ENCODE results near the gene TDO2.

Gene TDO2

GRCh38 chr4:155954939-155955338 is 51.4 kb downstream of the TDO2 start:
- Mint-ChIP-seq H3K27me3 (peaks cover 5% of the 10 kb centered on the region), H3K36me3 (ENCODE audit: low read depth) (peaks cover 5% of the 10 kb centered on the region), H3K4me1 (ENCODE audit: low read depth) (peaks cover 21% of the 10 kb centered on the region), H3K9me3 (no peaks in the 10 kb centered on the region), H3K27ac (peak overlapping the region; percentile 2), H3K4me3 (no peak overlapping the region)
- DNase-seq: no peak

GRCh38 chr4:155956461-155956860 is 53.0 kb downstream of the TDO2 start:
- H3K36me3 Mint-ChIP-seq (ENCODE audit: low read depth): peaks cover 5% of the 10 kb centered on the region
- H3K27me3 Mint-ChIP-seq: peaks cover 5% of the 10 kb centered on the region
- no peak overlapping the region for H3K4me3 Mint-ChIP-seq

GRCh38 chr4:155959417-155959816 is 55.9 kb downstream of the TDO2 start:
- H3K27me3 Mint-ChIP-seq: peaks cover 5% of the 10 kb centered on the region

More at GRCh38 chr4:155956461-155956860, 53.0 kb downstream of the TDO2 start:
- H3K4me1 Mint-ChIP-seq (ENCODE audit: low read depth): peaks cover 20% of the 10 kb centered on the region
- no peak for DNase-seq
- H3K9me3 Mint-ChIP-seq: no peaks in the 10 kb centered on the region
- no peak overlapping the region for H3K27ac Mint-ChIP-seq

GRCh38 chr4:155960522-155960921 is 57.0 kb downstream of the TDO2 start:
- Mint-ChIP-seq H3K9me3 (no peaks in the 10 kb centered on the region), H3K4me3 (no peak overlapping the region), H3K27ac (no peak overlapping the region), H3K36me3 (ENCODE audit: low read depth) (no peaks in the 10 kb centered on the region), H3K27me3 (peaks cover 5% of the 10 kb centered on the region), H3K4me1 (ENCODE audit: low read depth) (peaks cover 11% of the 10 kb centered on the region)
- DNase-seq: no peak

More at GRCh38 chr4:155959417-155959816, 55.9 kb downstream of the TDO2 start:
- DNase-seq: no peak
- no peaks in the 10 kb centered on the region for H3K36me3 Mint-ChIP-seq (ENCODE audit: low read depth)
- no peak overlapping the region for H3K27ac Mint-ChIP-seq
- H3K4me1 Mint-ChIP-seq (ENCODE audit: low read depth): peaks cover 9% of the 10 kb centered on the region
- no peak overlapping the region for H3K4me3 Mint-ChIP-seq
- H3K9me3 Mint-ChIP-seq: no peaks in the 10 kb centered on the region

GRCh38 chr4:155961575-155961974 is 58.1 kb downstream of the TDO2 start:
- Mint-ChIP-seq H3K27me3 (peaks cover 5% of the 10 kb centered on the region), H3K4me3 (no peak overlapping the region), H3K4me1 (ENCODE audit: low read depth) (peaks cover 11% of the 10 kb centered on the region), H3K36me3 (ENCODE audit: low read depth) (no peaks in the 10 kb centered on the region), H3K27ac (no peak overlapping the region), H3K9me3 (no peaks in the 10 kb centered on the region)
- DNase-seq: no peak

GRCh38 chr4:155962767-155963166 is 59.3 kb downstream of the TDO2 start:
- H3K4me1 Mint-ChIP-seq (ENCODE audit: low read depth): peaks cover 11% of the 10 kb centered on the region
- H3K27ac Mint-ChIP-seq: no peak overlapping the region
- no peaks in the 10 kb centered on the region for H3K9me3 Mint-ChIP-seq
- H3K27me3 Mint-ChIP-seq: peaks cover 6% of the 10 kb centered on the region
- H3K36me3 Mint-ChIP-seq (ENCODE audit: low read depth): no peaks in the 10 kb centered on the region
- H3K4me3 Mint-ChIP-seq: no peak overlapping the region
- no peak for DNase-seq

GRCh38 chr4:155964016-155964891 is 60.8 kb downstream of the TDO2 start:
- DNase-seq: no peak
- Mint-ChIP-seq H3K27me3 (peaks cover 15% of the 10 kb centered on the region), H3K36me3 (ENCODE audit: low read depth) (no peaks in the 10 kb centered on the region), H3K4me3 (no peak overlapping the region), H3K4me1 (ENCODE audit: low read depth) (peaks cover 11% of the 10 kb centered on the region), H3K27ac (no peak overlapping the region), H3K9me3 (no peaks in the 10 kb centered on the region)

GRCh38 chr4:155966171-155966570 is 62.7 kb downstream of the TDO2 start:
- H3K36me3 Mint-ChIP-seq (ENCODE audit: low read depth): no peaks in the 10 kb centered on the region
- H3K4me3 Mint-ChIP-seq: no peak overlapping the region
- no peaks in the 10 kb centered on the region for H3K9me3 Mint-ChIP-seq
- H3K27ac Mint-ChIP-seq: no peak overlapping the region
- H3K27me3 Mint-ChIP-seq: peaks cover 24% of the 10 kb centered on the region
- peaks cover 11% of the 10 kb centered on the region for H3K4me1 Mint-ChIP-seq (ENCODE audit: low read depth)
- no peak for DNase-seq

- Mint-ChIP-seq H3K4me1 (ENCODE audit: low read depth) (peaks cover 11% of the 10 kb centered on the region), H3K4me3 (no peak overlapping the region), H3K9me3 (no peaks in the 10 kb centered on the region), H3K27me3 (peaks cover 26% of the 10 kb centered on the region), H3K27ac (no peak overlapping the region), H3K36me3 (ENCODE audit: low read depth) (no peaks in the 10 kb centered on the region)
- DNase-seq: no peak
Measured at GRCh38 chr4:155966731-155967395, 63.4 kb downstream of the TDO2 start.
